NCI-H2196 treated with DMSO at 0.1 percent for 48 hours (cell line): Measurements from ENCODE around the gene DUSP1.
"Not testable (repeated sequence)": the region's sequence is repeated elsewhere in the genome, so short reads cannot be mapped to it uniquely, and the experiment has no call there.

Experiments used
- DNase-seq: peaks from one replicate; lab custom pipeline; 2025; ENCODE audit not compliant: unreplicated experiment; lab: John Stamatoyannopoulos, UW

DUSP1 gene, protein sequence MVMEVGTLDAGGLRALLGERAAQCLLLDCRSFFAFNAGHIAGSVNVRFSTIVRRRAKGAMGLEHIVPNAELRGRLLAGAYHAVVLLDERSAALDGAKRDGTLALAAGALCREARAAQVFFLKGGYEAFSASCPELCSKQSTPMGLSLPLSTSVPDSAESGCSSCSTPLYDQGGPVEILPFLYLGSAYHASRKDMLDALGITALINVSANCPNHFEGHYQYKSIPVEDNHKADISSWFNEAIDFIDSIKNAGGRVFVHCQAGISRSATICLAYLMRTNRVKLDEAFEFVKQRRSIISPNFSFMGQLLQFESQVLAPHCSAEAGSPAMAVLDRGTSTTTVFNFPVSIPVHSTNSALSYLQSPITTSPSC

GRCh38 chr5:172770675-172771438, at the start of gene DUSP1:
TSS of gene DUSP1 (minus strand) at chr5:172771195. CDS start at chr5:172770952, 243 bp downstream.
- DNase-seq, result peak; percentile 94

DNA sequence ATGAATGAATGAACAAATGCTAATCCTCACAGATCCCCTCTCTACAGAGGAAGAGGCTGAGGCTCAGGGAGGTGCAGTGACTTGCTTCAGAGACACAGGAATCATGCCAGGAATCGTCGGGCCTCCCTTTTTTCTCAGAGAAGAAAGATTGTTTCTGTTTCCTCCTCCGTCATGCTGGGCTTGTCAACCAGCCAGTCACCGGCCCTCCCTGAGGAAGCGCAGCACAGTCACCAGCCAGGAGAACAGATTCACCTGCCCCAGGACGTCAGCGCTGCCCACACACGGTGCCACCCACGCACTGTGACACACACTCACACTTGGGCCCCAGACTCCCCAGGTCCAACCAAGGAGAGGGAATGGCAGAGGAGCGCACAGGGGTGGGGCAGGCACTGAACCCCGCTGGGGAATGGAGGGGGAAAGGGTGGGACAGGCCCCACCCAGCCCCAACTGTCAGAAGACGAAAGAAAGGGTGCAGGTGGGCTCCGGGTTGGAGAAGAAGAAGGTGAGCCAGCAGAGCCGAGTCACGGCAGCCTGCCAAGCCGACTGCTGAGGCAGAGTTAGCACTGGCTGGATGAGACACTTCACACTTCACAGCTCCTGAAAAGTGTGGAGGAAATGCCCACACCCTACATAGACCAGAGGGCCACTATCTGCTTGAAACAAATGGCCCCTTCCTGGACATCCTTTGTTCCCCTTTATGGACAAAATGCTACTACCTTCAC, 49.2 kb upstream of the DUSP1 start:
- no peak for DNase-seq

DNA sequence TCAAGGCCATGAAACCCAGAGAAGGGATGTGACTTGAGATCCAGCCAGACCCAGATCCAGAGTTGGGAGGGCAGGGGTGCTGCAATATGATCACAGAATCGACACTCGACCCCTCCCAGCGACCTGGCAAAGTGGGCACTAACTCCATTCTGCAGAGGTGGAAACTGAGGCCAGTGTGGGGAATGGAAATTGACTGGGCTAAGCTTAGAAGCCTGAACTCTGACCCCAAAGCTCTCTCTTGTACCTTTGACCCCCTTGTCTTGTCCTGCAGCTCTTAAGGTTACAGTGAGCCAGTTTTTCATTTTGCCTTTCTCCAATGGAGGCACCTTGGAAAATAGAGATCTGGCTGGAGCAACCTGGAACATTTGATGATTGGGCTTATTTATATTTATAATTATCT, 48.6 kb upstream of the DUSP1 start:
- no peak for DNase-seq

- DNase-seq, result no peak
Measured at GRCh38 chr5:172818081-172818480, 47.1 kb upstream of the DUSP1 start.

- DNase-seq, result no peak
Measured at GRCh38 chr5:172817664-172818063, 46.7 kb upstream of the DUSP1 start.

- DNase-seq, result no peak
Measured at GRCh38 chr5:172816925-172817562, 46.0 kb upstream of the DUSP1 start.

DNA sequence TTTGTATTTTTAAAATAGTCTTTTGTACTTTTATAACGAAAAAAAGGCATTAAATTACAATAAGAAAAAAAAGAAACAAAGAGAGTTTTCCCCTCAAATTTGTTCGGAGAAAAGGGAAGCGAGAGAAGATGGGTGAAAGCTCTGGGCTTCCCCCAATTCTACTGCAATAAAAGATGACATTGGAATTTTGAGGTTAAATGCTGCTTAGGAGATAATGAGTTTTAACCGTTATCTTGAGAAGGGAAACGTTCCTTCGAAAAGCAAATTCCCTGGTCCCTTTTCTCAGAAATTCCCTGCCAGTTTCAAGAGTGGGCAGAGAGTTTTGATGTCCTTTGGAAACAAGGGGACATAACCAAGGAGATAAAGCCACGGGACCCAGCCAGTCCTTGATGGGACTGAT, 44.6 kb upstream of the DUSP1 start:
- no peak for DNase-seq

GRCh38 chr5:172810996-172811395, 40.0 kb upstream of the DUSP1 start:
- DNase-seq, result not testable (repeated sequence)

DNA sequence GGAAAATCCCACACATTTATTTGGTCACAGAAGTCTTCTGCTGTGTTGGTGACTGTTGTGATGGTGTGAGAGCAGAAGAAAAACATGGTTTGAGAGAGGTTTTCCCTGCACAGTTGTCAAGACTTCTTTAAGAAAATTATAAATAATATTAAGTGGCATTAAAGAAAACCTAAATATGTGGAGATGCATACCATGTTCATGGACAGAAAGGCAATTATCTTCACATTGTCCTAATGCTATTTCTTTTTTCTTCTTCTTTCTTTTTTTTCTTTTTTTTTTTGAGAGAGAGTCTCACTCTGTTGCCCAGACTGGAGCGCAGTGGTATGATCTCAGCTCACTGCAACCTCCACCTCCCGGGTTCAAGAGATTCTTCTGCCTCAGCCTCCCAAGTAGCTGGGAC, 38.8 kb upstream of the DUSP1 start:
- no peak for DNase-seq

GRCh38 chr5:172807766-172808311, 36.8 kb upstream of the DUSP1 start:
- no peak for DNase-seq

DNA sequence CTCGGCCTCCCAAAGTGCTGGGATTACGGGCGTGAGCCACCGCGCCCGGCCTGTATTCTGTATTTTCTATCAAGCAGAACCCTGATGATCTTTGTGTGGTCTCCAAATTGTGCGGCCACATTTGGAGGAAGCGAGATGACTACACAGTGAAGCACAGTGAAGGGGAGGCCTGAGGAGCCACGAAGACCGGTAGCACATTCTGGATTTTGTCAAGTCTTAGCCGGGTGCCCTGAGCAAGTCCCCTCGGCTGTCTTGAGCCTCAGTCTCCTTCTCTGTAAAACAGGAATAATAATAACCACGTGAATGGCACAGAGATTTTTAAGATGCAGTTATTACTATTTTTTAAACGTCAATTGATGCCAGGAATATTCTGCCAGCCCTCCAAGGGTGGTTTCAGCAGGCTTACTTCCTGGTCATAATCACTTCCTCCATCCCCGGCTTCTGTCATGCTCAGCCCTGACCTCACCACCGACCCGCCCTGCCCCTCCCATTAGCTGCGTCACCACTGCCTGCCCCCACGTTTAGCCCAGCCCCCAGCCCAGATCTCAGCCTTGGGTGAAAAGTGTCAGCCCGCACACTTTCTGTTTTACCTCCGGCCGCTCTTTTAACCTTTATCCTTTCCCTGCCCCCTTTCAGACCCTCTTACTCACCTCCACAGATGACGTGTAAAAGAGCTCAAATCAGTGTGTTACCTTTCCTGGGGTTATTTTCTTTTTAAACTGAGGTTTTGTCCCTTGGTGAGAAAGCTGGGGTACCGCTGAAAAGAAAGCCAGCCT, 36.1 kb upstream of the DUSP1 start:
- no peak for DNase-seq

- DNase-seq, result no peak
Measured at GRCh38 chr5:172805736-172806255, 34.8 kb upstream of the DUSP1 start.

DNA sequence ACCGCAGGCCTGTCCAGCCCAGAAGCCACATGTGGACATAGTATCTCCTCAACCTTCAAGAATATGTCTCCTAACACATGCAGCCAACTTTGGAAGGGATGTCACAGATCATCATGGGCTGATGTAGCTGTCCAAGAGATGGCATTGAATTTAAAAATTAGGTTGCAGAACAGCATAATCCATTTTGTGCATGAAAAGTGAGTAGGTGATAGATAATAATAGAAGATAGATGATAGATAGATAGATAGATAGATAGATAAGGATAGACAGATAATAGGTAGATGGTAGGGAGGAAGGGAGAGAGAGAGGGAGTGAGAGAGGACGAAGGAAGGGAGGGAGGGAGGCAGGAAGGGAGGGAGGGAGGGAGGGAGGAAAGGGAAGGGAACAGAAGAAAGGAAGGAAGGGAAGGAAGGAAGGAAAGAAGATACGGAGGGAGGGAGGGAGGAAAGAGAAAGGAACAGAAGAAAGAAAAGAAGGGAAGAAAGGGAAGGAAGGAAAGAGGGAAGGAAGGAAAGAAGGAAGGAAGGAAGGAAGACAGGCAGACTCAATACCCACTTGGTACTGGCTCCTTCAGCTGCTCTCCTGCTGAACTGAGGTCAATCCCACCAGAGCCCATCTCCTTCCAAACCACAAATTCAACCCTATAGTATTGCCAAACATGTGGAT, 34.2 kb upstream of the DUSP1 start:
- no peak for DNase-seq

DNA sequence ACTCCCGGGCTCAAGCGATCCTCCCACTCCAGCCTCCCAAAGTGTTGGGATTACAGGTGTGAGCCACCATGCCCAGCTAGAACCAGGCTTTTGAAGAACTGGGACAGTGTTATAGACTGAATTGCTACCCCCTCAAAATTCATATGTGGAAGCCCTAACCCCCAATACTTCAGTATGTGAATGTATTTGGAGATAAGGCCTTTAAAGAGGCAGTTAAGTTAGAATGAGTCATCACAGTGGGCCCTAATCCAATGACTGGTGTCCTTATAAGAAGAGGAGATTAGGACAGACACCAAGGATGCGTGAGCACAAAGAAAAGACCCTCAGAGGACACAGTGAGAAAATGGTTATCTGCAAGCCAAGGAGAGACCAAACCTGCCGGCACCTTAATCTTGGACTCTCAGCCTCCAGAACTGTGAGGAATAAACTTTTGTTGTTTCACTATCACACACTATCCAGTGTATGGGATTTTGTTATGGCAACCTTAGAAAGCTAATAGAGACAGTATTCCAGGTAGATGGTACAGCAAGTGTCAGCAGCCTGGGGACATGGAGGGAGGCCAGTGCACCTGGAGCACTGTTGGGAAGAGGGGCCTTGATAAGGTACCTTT, 31.7 kb upstream of the DUSP1 start:
- DNase-seq, result no peak

GRCh38 chr5:172802112-172802511, 31.1 kb upstream of the DUSP1 start:
- DNase-seq, result no peak

DNA sequence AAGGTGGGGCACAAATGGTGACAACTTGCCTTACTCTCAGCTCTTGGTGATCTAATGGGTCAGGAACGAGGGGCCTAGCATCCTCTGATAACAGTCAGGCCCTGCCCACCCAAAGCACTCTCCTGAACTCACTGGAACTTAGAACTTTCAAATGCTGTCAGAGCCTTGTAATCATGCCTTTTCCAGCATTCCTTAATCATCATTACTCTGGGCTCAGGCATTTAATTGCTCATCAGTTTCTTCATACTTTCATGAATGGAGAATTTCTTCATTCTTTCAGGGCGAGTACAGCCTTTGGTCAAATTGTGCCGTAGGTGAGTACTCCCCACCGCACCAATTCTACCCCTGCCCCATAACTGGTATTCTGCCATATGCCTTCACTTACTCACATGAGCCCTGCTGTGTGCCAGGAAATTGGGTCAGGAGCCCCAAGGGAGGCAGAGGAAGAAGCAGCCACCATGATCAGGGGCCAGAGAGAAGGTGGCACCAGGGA, 30.2 kb upstream of the DUSP1 start:
- no peak for DNase-seq

DNA sequence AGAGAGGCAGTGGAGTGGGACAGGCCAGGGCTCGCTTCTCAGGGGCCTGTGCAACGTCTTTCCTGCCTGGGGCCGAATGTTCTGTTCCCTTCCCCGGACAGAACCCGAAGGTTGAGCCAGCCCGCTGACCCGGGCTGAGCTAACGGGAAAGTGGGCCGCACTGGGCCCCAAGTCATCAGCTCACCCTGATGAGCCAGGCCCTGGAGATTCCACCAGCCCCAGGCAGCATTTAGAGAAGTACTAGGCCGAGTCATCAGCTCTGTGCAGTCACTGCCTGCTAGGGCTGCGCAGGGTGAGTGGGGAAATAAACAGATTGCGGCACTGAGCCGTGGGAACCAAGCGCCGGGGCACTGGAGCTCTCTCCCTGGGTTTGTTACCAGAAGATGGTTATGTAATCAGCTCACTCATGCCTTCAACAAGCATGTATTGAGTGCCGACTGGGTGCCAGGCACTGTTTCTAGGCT, 29.1 kb upstream of the DUSP1 start:
- no peak for DNase-seq

GRCh38 chr5:172799416-172799815, 28.4 kb upstream of the DUSP1 start:
- no peak for DNase-seq
